ENCODE measurements around the gene ZNF516. TPM values are rescaled to one million over a fixed set of nuclear protein-coding genes. Genes with fewer than 3 reads are reported as not detected.
A peak's percentile ranks its signal among the peaks of the same experiment; 100 is the strongest.

The ZNF516 gene
- total and polyA plus RNA-seq, 2 of the 13 experiments (the other 11 are each of a cell fraction or from before 2014, with no cell fraction given): 16.6 to 18.7 TPM

DNA sequence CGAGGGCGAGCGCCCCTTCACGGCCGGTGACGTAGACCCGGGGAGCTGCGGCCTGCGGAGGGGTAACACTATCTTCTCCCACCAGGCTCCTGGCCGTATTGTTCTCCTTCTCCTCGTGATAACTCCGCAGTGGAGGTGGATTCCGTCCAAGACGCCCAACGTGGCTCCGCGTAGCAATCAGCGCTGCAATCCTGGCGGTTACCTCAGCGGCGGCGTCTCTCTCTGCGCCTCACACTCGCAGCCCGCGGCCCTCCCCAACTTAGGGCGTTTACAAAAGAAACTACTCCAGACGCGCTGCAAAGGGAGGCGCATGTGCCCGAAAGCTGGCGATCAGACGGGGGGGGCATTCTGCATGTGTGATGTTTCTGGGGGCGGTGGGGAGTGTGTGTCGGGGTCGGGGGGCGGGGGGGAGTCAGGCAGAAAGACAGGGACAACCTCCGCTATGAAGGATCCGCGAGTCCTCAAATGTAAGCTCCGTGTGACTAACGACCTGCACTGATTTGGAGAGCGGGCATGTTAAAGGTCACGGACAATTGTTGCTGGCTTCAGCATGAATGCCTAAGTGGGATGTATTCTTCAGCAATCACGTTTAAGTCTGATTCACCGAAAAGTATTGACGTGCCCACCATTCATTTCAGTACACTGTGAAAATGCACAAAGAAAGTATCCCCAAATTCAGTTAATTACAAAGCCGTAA, 1.3 kb upstream of the ZNF516 start (continued):
- TF ChIP-seq, protein P1, sequence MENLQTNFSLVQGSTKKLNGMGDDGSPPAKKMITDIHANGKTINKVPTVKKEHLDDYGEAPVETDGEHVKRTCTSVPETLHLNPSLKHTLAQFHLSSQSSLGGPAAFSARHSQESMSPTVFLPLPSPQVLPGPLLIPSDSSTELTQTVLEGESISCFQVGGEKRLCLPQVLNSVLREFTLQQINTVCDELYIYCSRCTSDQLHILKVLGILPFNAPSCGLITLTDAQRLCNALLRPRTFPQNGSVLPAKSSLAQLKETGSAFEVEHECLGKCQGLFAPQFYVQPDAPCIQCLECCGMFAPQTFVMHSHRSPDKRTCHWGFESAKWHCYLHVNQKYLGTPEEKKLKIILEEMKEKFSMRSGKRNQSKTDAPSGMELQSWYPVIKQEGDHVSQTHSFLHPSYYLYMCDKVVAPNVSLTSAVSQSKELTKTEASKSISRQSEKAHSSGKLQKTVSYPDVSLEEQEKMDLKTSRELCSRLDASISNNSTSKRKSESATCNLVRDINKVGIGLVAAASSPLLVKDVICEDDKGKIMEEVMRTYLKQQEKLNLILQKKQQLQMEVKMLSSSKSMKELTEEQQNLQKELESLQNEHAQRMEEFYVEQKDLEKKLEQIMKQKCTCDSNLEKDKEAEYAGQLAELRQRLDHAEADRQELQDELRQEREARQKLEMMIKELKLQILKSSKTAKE (CRISPR knock-in tag; IDR thresholded peaks at IDR 0.05; ENCODE audit: borderline replicate concordance): no peak
- peak; percentile 21; the same call in 1 of the 2 replicates for TF ChIP-seq KDM5B (CRISPR knock-in tag; IDR thresholded peaks at IDR 0.05; ENCODE audit: borderline replicate concordance)
- TF ChIP-seq, protein P2, sequence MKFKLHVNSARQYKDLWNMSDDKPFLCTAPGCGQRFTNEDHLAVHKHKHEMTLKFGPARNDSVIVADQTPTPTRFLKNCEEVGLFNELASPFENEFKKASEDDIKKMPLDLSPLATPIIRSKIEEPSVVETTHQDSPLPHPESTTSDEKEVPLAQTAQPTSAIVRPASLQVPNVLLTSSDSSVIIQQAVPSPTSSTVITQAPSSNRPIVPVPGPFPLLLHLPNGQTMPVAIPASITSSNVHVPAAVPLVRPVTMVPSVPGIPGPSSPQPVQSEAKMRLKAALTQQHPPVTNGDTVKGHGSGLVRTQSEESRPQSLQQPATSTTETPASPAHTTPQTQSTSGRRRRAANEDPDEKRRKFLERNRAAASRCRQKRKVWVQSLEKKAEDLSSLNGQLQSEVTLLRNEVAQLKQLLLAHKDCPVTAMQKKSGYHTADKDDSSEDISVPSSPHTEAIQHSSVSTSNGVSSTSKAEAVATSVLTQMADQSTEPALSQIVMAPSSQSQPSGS (CRISPR knock-in tag; IDR thresholded peaks at IDR 0.05): no peak
- TF ChIP-seq ZBTB3 (CRISPR knock-in tag; IDR thresholded peaks at IDR 0.05; ENCODE audit: borderline replicate concordance, low read depth): no peak
- TF ChIP-seq GABPB1 (CRISPR knock-in tag; IDR thresholded peaks at IDR 0.05): no peak
- no peak for TF ChIP-seq RORA (CRISPR knock-in tag; IDR thresholded peaks at IDR 0.05)
- no peak for TF ChIP-seq BRD4 (CRISPR knock-in tag; IDR thresholded peaks at IDR 0.05)
- TF ChIP-seq MIXL1 (CRISPR knock-in tag; IDR thresholded peaks at IDR 0.05): no peak
- TF ChIP-seq, protein P3, sequence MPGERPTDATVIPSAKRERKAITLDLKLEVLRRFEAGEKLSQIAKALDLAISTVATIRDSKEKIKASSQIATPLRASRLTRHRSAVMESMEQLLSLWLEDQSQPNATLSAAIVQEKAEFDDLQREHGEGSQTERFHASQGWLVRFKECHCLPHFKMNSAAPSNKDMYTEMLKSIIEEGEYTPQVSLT (CRISPR knock-in tag; IDR thresholded peaks at IDR 0.05; ENCODE audit: borderline replicate concordance, low read depth): no peak
- TF ChIP-seq ZNF337 (CRISPR knock-in tag; IDR thresholded peaks at IDR 0.05; ENCODE audit: borderline replicate concordance, low read depth): no peak
- TF ChIP-seq, protein P4, sequence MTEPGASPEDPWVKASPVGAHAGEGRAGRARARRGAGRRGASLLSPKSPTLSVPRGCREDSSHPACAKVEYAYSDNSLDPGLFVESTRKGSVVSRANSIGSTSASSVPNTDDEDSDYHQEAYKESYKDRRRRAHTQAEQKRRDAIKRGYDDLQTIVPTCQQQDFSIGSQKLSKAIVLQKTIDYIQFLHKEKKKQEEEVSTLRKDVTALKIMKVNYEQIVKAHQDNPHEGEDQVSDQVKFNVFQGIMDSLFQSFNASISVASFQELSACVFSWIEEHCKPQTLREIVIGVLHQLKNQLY (CRISPR knock-in tag; IDR thresholded peaks at IDR 0.05): no peak
- peak; percentile 31; the same call in 1 of the 2 replicates for TF ChIP-seq ZMYM3 (CRISPR knock-in tag; IDR thresholded peaks at IDR 0.05)
- TF ChIP-seq, protein P5, sequence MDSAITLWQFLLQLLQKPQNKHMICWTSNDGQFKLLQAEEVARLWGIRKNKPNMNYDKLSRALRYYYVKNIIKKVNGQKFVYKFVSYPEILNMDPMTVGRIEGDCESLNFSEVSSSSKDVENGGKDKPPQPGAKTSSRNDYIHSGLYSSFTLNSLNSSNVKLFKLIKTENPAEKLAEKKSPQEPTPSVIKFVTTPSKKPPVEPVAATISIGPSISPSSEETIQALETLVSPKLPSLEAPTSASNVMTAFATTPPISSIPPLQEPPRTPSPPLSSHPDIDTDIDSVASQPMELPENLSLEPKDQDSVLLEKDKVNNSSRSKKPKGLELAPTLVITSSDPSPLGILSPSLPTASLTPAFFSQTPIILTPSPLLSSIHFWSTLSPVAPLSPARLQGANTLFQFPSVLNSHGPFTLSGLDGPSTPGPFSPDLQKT (CRISPR knock-in tag; IDR thresholded peaks at IDR 0.05; ENCODE audit: borderline replicate concordance): no peak
- TF ChIP-seq, protein P6, sequence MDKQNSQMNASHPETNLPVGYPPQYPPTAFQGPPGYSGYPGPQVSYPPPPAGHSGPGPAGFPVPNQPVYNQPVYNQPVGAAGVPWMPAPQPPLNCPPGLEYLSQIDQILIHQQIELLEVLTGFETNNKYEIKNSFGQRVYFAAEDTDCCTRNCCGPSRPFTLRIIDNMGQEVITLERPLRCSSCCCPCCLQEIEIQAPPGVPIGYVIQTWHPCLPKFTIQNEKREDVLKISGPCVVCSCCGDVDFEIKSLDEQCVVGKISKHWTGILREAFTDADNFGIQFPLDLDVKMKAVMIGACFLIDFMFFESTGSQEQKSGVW (CRISPR knock-in tag; IDR thresholded peaks at IDR 0.05; ENCODE audit: borderline replicate concordance): no peak
- TF ChIP-seq, protein P7, sequence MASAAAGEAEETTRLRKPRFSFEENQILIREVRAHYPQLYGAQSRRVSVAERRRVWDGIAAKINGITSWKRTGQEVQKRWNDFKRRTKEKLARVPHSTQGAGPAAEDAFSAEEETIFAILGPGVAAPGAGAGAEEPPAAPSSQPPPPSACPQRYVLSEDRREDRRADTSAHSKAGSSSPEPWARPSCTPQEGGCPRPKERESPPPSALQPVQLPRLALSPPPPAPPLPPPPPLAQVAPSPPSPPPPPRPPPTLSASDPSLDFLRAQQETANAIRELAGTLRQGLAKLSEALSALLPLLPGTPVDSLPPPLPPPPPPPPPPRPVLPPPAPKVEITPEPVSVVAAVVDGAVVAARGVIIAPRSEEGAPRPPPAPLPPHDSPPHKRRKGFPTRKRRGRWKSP (CRISPR knock-in tag; IDR thresholded peaks at IDR 0.05): no peak
- 0 out of 2 replicates have a peak, but pooled peaks have one; percentile 7 for TF ChIP-seq ZNF777 (CRISPR knock-in tag; IDR thresholded peaks at IDR 0.05)
